Stomach (tissue), 9 donors: ENCODE data around the gene RHOH. TPM values are rescaled to one million over a fixed set of nuclear protein-coding genes. Genes with fewer than 3 reads are reported as not detected.
A peak's percentile ranks its signal among the peaks of the same experiment; 100 is the strongest.
"Not testable (repeated sequence)": the region's sequence is repeated elsewhere in the genome, so short reads cannot be mapped to it uniquely, and the experiment has no call there.

ENCODE experiments used
- DNase-seq, 2 donors: peaks; one replicate each; pipeline versions ENCODE4 v3.0.0 to v3.0.0-alpha.2; 2013 to 2019
- H3K27ac ChIP-seq, 5 donors: fragments of 200-600 bp in 4 of 5; sonication (generic) in 4 of 5; one replicate each; pipeline ENCODE4 v1.5.1; 2013 to 2019; ENCODE audit warnings: mild to moderate bottlenecking in 1 of 5, moderate library complexity in 1 of 5
- H3K27me3 ChIP-seq, 3 donors: fragments of 200-600 bp; sonication (generic); one replicate each; pipeline ENCODE4 v1.5.1; 2017 to 2019; ENCODE audit warnings: mixed run types in 1 of 3
- H3K36me3 ChIP-seq, 4 donors: fragments of 200-600 bp; sonication (generic); 1 replicate in 3 of 4; 2 replicates in 1 of 4; pipeline ENCODE4 v1.5.1; 2016 to 2019
- H3K4me1 ChIP-seq, 4 donors: fragments of 200-600 bp; sonication (generic); one replicate each; pipeline ENCODE4 v1.5.1; 2016 to 2019
- H3K4me3 ChIP-seq, 4 donors: fragments of 200-600 bp; sonication (generic) in 3 of 4; one replicate each; pipeline ENCODE4 v1.5.1; 2016 to 2019; ENCODE audit warnings: mild to moderate bottlenecking in 1 of 4
- H3K9me3 ChIP-seq, 4 donors: fragments of 200-600 bp; sonication (generic); one replicate each; pipeline ENCODE4 v1.5.1; 2016 to 2019
- EP300 ChIP-seq: sonication (generic); formaldehyde crosslinking; IDR thresholded peaks from one replicate; pipeline ENCODE4 v1.6.1; 2017; ENCODE audit warnings: antibody characterized with exemption
- POLR2A ChIP-seq, 4 donors: fragments of 450-650 bp; IDR thresholded peaks; one replicate each; pipeline ENCODE4 v1.6.1; 2016; ENCODE audit warnings: antibody characterized with exemption in 4 of 4, control low read depth in 2 of 4, mild to moderate bottlenecking in 1 of 4, moderate library complexity in 1 of 4
- POLR2AphosphoS5 ChIP-seq, 3 donors: sonication (generic); formaldehyde crosslinking; IDR thresholded peaks; one replicate each; pipeline ENCODE4 v1.6.1; 2016; ENCODE audit warnings: antibody characterized with exemption in 3 of 3
- WGBS, 5 donors: extraction: QIAGEN DNeasy Blood & Tissue Kit in 3 of 5; methylation state at CpG; one replicate each; pipeline versions ENCODE4 v1.1.5 to v1.1.7; 2013 to 2018; 5-methylcytosine and 5-hydroxymethylcytosine counted together
- intact Hi-C: fragments of 100-400 bp; cut with DNase I; formaldehyde crosslinking; loops from one replicate; pipeline ENCODE4 v1.15.1; 2023; ENCODE audit warnings: low total_unique reads
- polyA plus RNA-seq, 3 donors: library from polyadenylated mRNA; stranded (reverse); fragments of 200-250 nt; gene quantifications; one replicate each; pipeline ENCODE4 v1.2.3, GENCODE V29; 2013
- total RNA-seq, 5 donors: library from RNA; depleted of rRNA; stranded (reverse); fragments of >200 nt; gene quantifications; one replicate each; pipeline versions ENCODE4 v1.1.0 to v1.2.3, GENCODE V29; 2014 to 2016
- TF ChIP-seq, protein P1 (sequence below), 7 experiments: fragments of 450-650 bp in 4 of 7; fragments of 200-600 bp in 3 of 7; sonication (generic) in 3 of 7; IDR thresholded peaks; one replicate each; pipeline ENCODE4 v1.5.1; 2016 to 2019; ENCODE audit warnings: antibody characterized with exemption in 7 of 7, control low read depth in 2 of 7, mild to moderate bottlenecking in 1 of 7
- donor health status: healthy with polysubstance abuse.
- donor health status: Bipolar disorder and iron deficiency.
- donor health status: healthy.

RHOH gene
- total and polyA plus RNA-seq, 8 donors: 1.3 to 7.5 (median 4.0) TPM

DNA sequence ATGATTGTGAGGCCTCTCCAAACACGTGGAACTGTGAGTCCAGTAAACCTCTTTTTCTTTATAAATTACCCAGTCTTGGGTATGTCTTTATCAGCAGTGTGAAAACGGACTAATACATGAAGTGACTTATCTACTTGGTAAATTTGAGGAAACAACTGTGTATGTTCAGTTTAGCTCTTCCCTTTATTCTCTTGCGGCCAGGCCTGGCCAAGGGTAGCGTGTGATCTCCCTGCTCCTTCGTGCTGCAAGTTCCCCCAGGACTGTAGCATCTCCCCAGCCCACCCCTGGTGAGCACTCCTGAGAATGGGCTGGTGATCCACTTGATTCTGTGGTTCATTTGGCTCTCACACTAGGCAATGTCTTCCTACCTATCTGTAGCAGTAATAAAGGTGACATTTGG lies 85.1 kb downstream of the RHOH start:
- Histone ChIP-seq H3K27ac (no peak overlapping the region), H3K27me3 (no peaks in the 10 kb centered on the region), H3K36me3 (no peaks in the 10 kb centered on the region), H3K4me3 (no peak overlapping the region), H3K9me3 (no peaks in the 10 kb centered on the region), H3K4me1 (no peaks in the 10 kb centered on the region)
- no peak for TF ChIP-seq EP300
- no peak for TF ChIP-seq POLR2AphosphoS5 (IDR thresholded peaks at IDR 0.05)
- TF ChIP-seq, protein P1, sequence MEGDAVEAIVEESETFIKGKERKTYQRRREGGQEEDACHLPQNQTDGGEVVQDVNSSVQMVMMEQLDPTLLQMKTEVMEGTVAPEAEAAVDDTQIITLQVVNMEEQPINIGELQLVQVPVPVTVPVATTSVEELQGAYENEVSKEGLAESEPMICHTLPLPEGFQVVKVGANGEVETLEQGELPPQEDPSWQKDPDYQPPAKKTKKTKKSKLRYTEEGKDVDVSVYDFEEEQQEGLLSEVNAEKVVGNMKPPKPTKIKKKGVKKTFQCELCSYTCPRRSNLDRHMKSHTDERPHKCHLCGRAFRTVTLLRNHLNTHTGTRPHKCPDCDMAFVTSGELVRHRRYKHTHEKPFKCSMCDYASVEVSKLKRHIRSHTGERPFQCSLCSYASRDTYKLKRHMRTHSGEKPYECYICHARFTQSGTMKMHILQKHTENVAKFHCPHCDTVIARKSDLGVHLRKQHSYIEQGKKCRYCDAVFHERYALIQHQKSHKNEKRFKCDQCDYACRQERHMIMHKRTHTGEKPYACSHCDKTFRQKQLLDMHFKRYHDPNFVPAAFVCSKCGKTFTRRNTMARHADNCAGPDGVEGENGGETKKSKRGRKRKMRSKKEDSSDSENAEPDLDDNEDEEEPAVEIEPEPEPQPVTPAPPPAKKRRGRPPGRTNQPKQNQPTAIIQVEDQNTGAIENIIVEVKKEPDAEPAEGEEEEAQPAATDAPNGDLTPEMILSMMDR (IDR thresholded peaks at IDR 0.05): no peak
- no peak for TF ChIP-seq POLR2A (IDR thresholded peaks at IDR 0.05)
- 72 to 82% (median 81%) methylated on average over 5 of the region's 5 CpGs for WGBS, 5 donors
- no peak for DNase-seq
- intact Hi-C loops: no loop called here

DNA sequence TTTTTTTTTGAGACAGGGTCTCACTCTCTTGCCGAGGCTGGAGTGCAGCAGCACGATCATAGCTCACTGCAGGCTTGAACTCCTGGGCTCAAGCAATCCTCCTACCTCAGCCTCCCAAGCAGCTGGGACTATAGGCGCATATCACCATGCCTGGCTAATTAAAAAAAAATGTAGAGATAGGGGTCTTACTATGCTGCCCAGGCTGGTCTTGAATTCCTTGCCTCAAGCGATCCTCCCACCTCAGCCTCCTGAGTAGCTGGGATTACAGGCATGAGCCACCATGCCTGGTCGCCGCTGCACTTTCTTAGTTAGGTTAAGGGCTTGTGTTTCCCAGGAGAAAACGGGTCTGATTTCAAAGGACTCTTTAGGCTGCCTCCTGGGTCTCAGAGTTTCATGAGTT lies 86.0 kb downstream of the RHOH start:
- WGBS, 5 donors: 93 to 99% (median 97%) methylated on average over 6 to 7 of the region's 7 CpGs
- intact Hi-C loops, H3K4me1 ChIP-seq, H3K36me3 ChIP-seq, DNase-seq, H3K27me3 ChIP-seq, H3K27ac ChIP-seq, H3K9me3 ChIP-seq, H3K4me3 ChIP-seq: not testable (repeated sequence)

DNA sequence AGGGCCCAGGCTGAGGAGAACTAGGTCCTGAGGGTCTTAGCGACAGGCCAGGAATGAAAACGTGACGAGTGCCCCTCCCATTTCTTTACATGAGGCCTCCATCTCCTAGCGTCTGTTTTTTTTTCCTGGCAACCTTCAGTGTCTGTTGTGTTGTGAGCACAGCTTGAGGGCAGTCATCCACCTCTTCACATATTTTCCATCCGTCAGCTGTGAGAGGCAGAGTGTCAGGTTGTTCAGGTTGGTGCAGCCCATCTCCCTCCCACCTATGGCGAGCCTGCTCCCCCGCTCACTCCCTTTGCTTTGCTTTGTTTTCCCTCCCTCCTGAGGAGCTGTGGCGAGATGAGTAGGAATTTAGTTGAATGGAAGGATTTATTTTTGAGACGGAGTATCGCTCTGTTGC lies 86.6 kb downstream of the RHOH start:
- H3K27me3 ChIP-seq: no peaks in the 10 kb centered on the region
- no peaks in the 10 kb centered on the region for H3K4me1 ChIP-seq
- H3K4me3 ChIP-seq: no peak overlapping the region
- H3K9me3 ChIP-seq: no peaks in the 10 kb centered on the region
- WGBS, 5 donors: 83 to 93% (median 89%) methylated on average over 10 of the region's 10 CpGs
- intact Hi-C loops: no loop called here
- TF ChIP-seq EP300 (no peak), POLR2AphosphoS5 (IDR thresholded peaks at IDR 0.05) (no peak), POLR2A (IDR thresholded peaks at IDR 0.05) (no peak)
- TF ChIP-seq, protein P1 (IDR thresholded peaks at IDR 0.05): no peak
- H3K36me3 ChIP-seq: no peaks in the 10 kb centered on the region
- DNase-seq: no peak
- no peak overlapping the region for H3K27ac ChIP-seq

DNA sequence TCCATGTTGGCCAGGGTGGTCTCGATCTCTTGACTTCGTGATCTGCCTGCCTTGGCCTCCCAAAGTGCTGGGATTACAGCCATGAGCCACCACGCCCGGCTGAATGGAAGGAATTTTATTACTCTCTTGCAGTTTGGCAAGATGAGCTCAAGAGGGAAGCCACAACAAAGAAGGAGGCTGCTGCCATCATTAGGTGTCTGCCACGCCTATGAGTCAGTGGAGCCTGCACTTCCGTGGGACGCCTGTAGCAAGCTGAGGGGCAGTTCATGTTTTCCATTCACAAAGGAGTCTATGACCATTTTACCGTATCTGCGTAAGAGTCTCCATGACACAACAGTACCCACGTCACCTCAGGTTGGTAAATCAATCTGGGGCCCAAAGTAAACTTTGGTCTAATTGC lies 87.1 kb downstream of the RHOH start:
- H3K27me3 ChIP-seq: no peaks in the 10 kb centered on the region
- H3K9me3 ChIP-seq: no peaks in the 10 kb centered on the region
- TF ChIP-seq POLR2A (IDR thresholded peaks at IDR 0.05) (no peak), EP300 (no peak), POLR2AphosphoS5 (IDR thresholded peaks at IDR 0.05) (no peak)
- TF ChIP-seq, protein P1 (IDR thresholded peaks at IDR 0.05): no peak
- no peak overlapping the region for H3K27ac ChIP-seq
- intact Hi-C loops: no loop called here
- no peaks in the 10 kb centered on the region for H3K36me3 ChIP-seq
- peak in 1 of 2 donors; percentile 47 for DNase-seq
- WGBS, 5 donors: 78 to 89% (median 83%) methylated on average over 10 of the region's 10 CpGs
- no peak overlapping the region for H3K4me3 ChIP-seq
- H3K4me1 ChIP-seq: peaks cover 0 to 2% (median 0%) of the 10 kb centered on the region in 4 donors

DNA sequence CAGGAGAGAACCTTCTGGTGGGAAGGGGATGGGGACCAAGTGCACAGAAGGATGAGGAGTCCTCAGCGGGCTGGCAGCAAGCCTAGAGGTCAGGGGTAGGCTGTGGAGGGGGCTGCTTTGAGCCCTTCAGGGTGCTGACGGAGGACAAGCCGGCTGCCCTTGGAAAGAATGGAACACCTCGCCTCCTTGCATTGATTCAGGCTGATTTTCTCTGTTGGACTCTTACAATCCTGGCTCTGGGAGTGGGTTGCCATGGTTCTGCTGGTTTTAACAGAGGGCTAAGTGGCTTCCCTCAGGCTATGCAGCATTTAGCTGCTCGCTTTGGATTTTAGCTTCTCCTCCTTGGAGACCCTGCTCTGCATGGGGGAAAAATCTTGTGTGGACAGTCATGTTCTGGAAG lies 88.9 kb downstream of the RHOH start:
- no peak overlapping the region for H3K4me3 ChIP-seq
- no peaks in the 10 kb centered on the region for H3K36me3 ChIP-seq
- WGBS, 5 donors: 84 to 94% (median 90%) methylated on average over 5 of the region's 5 CpGs
- no peaks in the 10 kb centered on the region for H3K27me3 ChIP-seq
- peaks cover 0 to 16% (median 4%) of the 10 kb centered on the region in 4 donors for H3K4me1 ChIP-seq
- intact Hi-C loops: no loop called here
- no peaks in the 10 kb centered on the region for H3K9me3 ChIP-seq
- no peak for DNase-seq
- H3K27ac ChIP-seq: no peak overlapping the region
- TF ChIP-seq, protein P1 (IDR thresholded peaks at IDR 0.05): no peak
- TF ChIP-seq EP300 (no peak), POLR2A (IDR thresholded peaks at IDR 0.05) (no peak), POLR2AphosphoS5 (IDR thresholded peaks at IDR 0.05) (no peak)
